Measurements from ENCODE around the gene CRACR2B.

DNA sequence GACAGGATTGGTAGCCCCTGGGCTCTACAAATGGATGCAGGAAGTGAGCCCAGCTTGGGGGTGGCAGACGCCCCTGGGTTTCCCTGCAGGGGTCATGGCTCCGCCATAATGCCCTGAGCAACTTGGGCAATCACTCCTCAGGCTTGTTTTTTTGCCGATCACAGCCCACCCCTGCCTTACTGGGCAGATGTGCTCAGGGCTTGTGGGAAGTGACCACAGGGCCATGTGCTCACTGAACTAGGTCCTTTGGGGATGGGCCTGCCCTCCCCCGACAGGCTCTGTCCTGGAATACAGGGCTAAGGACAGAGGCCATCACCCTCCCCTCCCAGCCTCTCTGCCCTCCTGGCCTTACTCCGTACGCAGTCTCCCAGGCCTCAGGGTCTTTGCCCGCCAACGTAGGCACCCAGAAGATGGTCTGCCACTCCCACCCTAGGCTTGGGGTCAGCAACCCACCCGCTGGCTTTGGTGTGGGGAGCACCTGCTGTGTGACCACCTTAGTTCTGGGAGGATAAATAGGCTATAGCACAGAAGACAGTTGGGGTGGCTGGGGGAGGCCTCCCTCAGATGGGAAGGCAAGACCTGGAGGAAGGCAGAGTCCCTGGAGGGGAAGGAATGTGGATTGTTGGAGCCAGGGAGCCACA, 14.1 kb upstream of the CRACR2B start:
- TF ChIP-seq, protein P1, sequence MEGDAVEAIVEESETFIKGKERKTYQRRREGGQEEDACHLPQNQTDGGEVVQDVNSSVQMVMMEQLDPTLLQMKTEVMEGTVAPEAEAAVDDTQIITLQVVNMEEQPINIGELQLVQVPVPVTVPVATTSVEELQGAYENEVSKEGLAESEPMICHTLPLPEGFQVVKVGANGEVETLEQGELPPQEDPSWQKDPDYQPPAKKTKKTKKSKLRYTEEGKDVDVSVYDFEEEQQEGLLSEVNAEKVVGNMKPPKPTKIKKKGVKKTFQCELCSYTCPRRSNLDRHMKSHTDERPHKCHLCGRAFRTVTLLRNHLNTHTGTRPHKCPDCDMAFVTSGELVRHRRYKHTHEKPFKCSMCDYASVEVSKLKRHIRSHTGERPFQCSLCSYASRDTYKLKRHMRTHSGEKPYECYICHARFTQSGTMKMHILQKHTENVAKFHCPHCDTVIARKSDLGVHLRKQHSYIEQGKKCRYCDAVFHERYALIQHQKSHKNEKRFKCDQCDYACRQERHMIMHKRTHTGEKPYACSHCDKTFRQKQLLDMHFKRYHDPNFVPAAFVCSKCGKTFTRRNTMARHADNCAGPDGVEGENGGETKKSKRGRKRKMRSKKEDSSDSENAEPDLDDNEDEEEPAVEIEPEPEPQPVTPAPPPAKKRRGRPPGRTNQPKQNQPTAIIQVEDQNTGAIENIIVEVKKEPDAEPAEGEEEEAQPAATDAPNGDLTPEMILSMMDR (IDR thresholded peaks at IDR 0.05): no peak
- TF ChIP-seq POLR2AphosphoS5 (IDR thresholded peaks at IDR 0.05): no peak
